BE2C (cell line): ENCODE measurements around the gene ATP1A2.

Experiments
- DNase-seq: peaks from one replicate; pipeline ENCODE4 v3.0.0-alpha.2; 2020
- H3K27me3 ChIP-seq: fragments of 250-450 bp; sonication (Bioruptor Pico); 2 replicates; pipeline ENCODE4 v1.5.1; 2020; ENCODE audit warnings: mild to moderate bottlenecking
- H3K36me3 ChIP-seq: fragments of 250-450 bp; sonication (Bioruptor Pico); 2 replicates; pipeline ENCODE4 v1.5.1; 2020; ENCODE audit warnings: mild to moderate bottlenecking
- H3K4me1 ChIP-seq: fragments of 250-450 bp; sonication (Bioruptor Pico); 2 replicates; pipeline ENCODE4 v1.5.1; 2020
- H3K4me3 ChIP-seq: 2 replicates; pipeline ENCODE4 v1.5.1; 2011; ENCODE audit warnings: low read depth, low read length
- H3K9me3 ChIP-seq: fragments of 250-450 bp; sonication (Bioruptor Pico); 2 replicates; pipeline ENCODE4 v1.5.1; 2020
- TF ChIP-seq, protein P1 (sequence below): IDR thresholded peaks from 2 replicates; pipeline ENCODE4 v1.5.1; 2012; ENCODE audit warnings: mild to moderate bottlenecking, low read depth, low read length

ATP1A2 gene

DNA sequence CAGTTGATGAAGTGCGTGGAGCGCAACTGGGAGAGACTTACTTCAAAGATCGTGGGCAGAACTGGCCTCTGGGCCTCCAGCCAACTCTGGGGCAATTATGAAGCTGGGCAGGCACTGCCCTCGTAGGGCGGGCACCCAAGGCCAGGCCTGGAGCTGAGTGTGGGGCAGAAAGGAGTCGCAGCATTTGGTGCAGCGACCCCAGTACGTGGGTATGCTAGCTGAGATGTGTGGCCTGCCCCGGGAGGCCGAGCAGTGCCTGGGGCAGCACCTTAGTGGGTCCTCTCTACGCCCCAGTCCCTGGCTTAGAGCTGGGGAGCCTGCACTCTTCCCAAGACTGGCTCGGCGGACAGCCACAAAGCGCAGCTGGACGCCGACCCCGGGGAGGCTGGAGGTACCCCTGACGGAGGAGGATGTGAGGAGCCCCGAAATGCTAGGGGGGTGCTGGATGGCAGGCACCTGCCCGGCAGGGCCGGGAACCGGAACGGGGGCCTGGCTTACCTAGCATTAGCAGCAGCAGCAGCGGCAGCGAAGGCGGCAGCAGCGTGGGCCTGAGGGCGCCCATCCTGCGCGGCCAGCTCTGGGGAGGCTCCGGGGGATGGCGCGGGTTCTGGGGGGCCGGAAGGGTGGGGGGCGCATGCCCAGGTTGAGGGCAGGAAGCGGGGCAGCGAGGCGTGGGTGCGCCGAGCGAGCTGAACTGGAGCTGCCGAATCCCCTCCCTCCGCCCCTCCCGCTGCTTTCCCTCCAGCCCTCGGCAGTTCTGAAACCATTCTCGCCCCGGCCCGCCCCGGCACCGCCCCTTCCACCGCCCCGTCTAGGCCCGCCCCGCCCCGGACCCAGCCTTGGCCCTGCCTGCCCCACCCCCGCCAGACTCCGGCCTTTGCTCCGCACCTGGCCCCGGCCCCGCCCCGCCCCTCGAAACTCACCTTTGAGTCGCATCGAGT is 17.4 kb upstream of the ATP1A2 start, which contains the start of gene IGSF8:
Gene IGSF8 (minus strand): TSS at position 709 of the 941 bp plus-strand sequence. CDS start 147 bp downstream, at position 562.
- Histone ChIP-seq H3K27me3 (no peaks in the 10 kb centered on the region), H3K4me1 (peaks cover 4% of the 10 kb centered on the region), H3K9me3 (no peaks in the 10 kb centered on the region), H3K4me3 (peak within 1 kb of the TSS; percentile 65), H3K36me3 (no peaks in the 10 kb centered on the region)
- TF ChIP-seq, protein P1, sequence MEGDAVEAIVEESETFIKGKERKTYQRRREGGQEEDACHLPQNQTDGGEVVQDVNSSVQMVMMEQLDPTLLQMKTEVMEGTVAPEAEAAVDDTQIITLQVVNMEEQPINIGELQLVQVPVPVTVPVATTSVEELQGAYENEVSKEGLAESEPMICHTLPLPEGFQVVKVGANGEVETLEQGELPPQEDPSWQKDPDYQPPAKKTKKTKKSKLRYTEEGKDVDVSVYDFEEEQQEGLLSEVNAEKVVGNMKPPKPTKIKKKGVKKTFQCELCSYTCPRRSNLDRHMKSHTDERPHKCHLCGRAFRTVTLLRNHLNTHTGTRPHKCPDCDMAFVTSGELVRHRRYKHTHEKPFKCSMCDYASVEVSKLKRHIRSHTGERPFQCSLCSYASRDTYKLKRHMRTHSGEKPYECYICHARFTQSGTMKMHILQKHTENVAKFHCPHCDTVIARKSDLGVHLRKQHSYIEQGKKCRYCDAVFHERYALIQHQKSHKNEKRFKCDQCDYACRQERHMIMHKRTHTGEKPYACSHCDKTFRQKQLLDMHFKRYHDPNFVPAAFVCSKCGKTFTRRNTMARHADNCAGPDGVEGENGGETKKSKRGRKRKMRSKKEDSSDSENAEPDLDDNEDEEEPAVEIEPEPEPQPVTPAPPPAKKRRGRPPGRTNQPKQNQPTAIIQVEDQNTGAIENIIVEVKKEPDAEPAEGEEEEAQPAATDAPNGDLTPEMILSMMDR: no peak
- DNase-seq: peak; percentile 89

DNA sequence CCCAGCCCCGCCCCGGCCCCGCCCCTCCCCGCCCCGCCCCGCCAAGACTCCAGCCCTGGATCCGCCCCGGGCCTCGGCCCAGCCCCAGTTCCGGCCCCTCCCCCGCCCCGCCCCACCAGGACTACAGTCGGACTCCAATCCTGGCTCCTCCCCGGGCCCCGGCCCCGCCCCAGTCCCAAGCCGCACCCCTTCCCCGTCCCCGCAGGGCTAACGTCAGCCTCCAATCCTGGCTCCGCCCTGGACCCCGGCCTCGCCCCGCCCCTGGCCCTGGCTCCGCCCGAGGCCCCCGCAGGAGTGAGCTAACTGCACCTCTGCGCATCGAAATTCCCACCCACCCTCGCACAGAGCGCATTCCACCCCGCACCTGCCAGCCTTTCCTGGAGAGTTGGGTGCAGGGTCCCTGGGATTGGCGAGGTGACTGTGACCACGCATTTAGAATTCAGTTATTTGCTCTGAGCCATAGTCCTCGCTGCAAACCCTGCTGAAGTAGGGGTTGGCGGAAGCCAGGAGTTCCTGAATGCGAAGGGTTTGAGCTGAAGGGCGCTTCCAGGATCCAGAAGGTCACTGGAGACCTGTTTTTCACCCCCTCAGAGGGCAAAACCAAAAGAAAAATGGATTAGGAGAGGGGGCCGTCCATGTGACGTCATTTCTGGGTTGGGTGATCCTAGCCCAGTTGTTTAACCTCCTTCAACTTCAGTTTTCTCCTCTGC is 16.6 kb upstream of the ATP1A2 start:
- TF ChIP-seq, protein P1: no peak
- H3K36me3 ChIP-seq: no peaks in the 10 kb centered on the region
- peak; percentile 98 for DNase-seq
- H3K4me3 ChIP-seq: peak overlapping the region; percentile 48
- peaks cover 4% of the 10 kb centered on the region for H3K4me1 ChIP-seq
- no peaks in the 10 kb centered on the region for H3K9me3 ChIP-seq
- H3K27me3 ChIP-seq: no peaks in the 10 kb centered on the region

DNA sequence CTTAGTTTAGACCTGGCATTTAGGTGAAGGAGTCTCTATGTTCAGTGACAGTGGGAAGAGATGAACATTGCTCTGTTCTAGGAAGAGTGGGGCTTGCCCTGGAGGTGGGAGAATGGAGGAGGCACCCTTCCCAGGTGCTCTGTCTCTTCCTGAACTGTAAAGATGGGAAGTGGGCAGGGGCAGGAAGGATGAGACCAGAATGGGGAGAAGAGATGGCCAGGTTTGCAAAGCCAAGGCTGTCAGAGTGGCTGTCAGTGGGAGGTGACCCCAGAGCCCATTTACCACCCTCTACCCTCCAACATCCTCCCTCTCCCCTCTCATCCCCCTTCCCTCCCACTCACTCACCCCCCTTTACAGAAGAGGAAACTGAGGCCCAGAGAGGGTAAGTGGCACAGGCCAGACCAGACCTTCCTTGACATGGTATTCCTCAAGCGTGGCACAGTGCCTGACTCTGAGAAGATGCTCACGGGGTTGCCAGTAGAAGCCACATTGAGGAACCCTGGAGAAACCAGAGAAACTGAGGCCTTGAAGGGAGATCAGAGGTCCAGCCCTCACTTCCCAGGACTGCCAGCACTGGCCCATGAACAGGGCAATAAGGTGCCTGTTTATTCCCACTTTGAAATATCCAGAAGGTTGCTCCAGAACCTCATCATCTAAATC is 15.7 kb upstream of the ATP1A2 start:
- TF ChIP-seq, protein P1: no peak
- DNase-seq: no peak
- peaks cover 4% of the 10 kb centered on the region for H3K4me1 ChIP-seq
- no peaks in the 10 kb centered on the region for H3K9me3 ChIP-seq
- H3K36me3 ChIP-seq: no peaks in the 10 kb centered on the region
- no peaks in the 10 kb centered on the region for H3K27me3 ChIP-seq
- no peak overlapping the region for H3K4me3 ChIP-seq

DNA sequence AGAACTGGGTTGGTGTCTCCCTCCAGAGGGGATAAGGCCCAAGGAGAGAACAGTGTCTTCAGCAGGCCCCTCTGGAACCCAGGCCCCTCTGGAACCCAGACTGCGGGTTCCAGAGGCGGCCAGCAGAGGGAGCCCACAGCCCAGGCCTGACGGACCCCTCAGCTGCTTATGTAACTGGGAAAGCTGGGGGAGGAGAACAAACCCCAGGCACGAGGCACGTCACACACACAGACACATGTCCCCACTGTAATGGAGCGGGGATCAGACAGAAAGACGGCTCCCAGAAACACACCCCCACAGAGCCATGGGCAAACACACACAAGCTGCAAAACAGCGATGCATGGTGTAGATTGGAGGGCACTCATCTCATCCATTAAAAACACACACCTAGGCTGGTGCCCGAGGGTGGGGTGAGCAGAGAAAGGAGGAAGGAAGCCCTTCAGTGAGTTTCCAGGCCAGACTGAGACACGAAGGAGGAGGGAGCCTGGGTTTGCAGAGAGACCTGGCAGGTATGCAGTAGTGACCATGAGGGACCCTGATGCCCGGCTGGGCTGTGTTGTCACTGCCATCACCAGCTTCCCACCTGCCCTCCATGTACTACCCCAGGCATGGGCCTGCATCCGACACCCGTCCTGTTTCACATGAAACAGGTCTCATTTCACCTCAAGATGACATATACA is 14.4 kb upstream of the ATP1A2 start:
- Histone ChIP-seq H3K4me3 (peak overlapping the region; percentile 37), H3K9me3 (no peaks in the 10 kb centered on the region), H3K36me3 (no peaks in the 10 kb centered on the region), H3K27me3 (no peaks in the 10 kb centered on the region), H3K4me1 (peaks cover 4% of the 10 kb centered on the region)
- TF ChIP-seq, protein P1: peak; percentile 97
- DNase-seq: peak; percentile 87

DNA sequence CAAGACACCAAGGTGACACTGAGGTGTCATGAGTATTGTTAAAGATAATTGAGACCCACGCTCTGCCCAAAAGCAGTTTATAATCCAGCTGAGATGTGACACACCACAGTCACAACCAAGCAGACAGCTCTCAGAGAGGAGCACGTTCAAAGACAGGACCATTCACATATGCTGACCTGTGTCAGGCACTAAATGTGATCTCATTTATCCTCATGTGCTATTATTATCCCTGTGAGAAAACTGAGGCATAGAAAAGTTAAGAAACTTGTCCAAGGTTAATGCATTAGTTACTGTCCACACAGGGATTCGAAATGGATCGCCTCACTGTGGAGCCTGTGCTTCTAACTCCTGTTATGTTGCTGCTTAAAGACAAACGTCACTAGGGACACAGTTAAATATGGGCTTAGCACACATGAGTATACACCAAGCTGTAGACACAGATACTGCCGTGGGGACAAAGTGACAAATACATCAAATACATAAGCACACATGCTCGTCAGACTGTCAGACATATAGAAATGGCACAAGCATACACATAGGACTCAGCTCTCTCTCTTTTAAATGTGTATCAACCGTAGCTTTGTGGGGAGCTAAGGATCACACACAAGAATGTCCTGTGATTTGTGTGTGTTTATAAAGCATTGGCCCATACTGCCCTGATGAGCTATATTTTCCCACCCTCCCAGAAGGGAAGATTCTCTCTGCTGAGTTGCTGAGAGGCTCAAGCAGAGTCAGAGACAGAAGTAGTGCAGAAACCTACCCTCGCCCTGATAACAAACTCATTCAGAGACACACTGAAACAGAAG is 13.6 kb upstream of the ATP1A2 start:
- H3K36me3 ChIP-seq: no peaks in the 10 kb centered on the region
- TF ChIP-seq, protein P1: no peak
- H3K4me3 ChIP-seq: no peak overlapping the region
- H3K4me1 ChIP-seq: peaks cover 4% of the 10 kb centered on the region
- H3K9me3 ChIP-seq: no peaks in the 10 kb centered on the region
- no peaks in the 10 kb centered on the region for H3K27me3 ChIP-seq
- no peak for DNase-seq
